GM21529 (cell line): ENCODE data around the gene ZDHHC14.
"Not testable (repeated sequence)": the region's sequence is repeated elsewhere in the genome, so short reads cannot be mapped to it uniquely, and the experiment has no call there.

Source experiments
- ATAC-seq: cut with Tn5 transposase; IDR thresholded peaks from one replicate; pipeline ENCODE4 v1.9.1; 2021; ENCODE audit not compliant: unreplicated experiment

Gene ZDHHC14

DNA sequence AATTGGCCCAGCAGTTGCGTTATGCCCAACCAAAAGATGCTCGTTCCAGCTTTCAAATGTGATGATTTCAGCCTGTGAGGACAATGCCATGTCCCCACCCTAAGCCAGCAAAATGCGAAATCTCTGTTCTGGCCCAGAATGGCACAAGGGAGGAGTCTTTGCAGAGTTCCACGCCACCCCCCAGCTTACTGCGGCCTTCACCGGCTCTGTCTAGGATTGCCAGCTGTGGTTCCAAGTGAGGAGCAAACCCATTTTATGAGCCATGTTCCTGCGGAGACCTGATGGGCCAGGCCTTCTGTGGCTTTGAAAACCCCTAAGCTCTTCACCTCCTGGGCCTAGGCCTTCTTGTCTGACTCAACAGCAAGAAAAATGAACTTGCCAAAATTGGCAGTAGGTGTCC lies 295.3 kb downstream of the ZDHHC14 start:
- ATAC-seq = no peak

DNA sequence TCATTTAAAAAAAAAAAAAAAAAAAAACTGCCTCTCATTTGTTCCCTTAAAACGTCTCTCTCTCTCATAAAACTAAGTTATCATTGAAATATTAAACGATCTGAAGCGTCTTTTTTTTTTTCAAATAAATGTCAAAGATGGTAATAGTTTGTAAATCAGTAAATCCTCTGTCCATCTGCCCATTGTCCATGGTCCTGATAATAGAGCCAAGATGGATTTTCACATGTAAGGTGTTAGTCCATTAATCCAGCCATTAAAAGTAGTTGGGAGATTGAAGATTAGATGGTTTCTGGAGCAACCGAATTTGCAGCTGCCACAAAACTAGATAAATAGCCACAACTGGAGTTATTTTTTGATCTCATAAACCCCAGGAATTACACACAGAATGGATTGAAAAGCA lies 296.2 kb downstream of the ZDHHC14 start:
- no peak for ATAC-seq

DNA sequence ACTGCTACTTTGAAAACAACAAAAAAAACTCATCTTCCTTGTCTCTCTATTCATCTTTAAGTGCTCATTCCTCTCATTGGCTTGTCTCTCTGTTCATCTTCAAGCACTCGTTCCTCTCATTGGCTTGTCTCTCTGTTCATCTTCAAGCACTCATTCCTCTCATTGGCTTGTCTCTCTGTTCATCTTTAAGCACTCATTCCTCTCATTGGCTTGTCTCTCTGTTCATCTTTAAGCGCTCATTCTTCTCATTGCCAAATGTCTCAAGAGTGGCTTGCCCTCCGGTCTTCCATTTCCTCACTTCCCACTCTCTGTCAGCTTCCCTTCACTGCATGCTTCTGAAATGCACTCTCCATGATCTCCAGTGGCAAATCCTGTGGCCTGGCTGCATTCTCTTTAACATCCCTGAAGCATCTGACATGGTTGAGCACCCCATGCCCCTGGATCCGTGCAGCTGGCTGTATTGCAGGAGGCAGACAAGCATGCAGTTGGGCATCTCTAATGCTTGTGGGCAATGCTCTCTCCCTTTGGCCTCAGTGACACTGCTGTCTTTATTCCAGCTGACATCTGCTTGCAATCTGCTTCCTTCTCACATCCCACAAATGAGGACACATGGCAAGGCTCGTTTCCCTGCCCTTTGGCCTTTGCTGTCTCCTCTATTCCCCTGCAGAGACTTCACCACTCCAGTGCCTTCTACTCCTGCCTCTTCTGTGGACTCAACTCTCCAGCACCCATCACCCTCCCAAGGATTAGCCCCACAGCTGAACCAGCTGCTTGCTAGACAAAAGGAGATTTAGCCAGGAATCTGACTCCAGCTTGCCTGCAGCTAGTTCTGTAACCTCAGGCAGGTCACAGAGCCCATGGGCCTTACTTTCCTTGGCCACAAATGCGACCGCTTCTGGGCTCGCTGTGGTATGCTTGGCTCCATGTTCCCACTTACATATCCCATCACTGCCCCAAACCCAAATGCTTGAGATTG lies 298.9 kb downstream of the ZDHHC14 start:
- ATAC-seq = no peak

DNA sequence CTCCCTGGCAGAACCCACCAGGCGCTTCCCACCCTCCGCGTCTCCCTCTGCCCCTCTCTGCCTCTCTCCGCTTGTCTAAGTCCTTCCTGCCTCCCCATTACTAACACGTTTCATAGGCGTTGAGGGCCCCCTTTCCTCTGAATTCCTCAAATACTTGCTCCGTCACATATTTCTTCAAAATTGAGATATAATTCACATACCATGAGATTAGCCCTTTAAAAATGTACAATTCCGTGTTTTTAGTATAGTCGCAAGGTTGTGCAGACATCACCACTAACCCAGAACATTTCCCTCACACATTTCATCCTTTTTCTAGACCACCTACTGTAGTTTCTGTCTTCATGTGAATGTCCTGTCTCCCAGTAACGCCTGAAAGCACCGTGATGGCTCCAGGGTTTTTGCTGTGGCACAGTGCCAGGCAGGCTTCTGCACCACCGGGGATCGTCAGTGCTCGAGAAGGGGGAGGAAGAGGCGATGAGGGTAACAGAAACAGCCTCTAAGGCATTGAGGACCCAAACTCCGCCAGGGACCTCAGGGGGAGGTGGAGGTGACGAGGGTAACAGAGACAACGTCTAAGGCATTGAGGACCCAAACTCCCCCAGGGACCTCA lies 300.2 kb downstream of the ZDHHC14 start:
- no peak for ATAC-seq

DNA sequence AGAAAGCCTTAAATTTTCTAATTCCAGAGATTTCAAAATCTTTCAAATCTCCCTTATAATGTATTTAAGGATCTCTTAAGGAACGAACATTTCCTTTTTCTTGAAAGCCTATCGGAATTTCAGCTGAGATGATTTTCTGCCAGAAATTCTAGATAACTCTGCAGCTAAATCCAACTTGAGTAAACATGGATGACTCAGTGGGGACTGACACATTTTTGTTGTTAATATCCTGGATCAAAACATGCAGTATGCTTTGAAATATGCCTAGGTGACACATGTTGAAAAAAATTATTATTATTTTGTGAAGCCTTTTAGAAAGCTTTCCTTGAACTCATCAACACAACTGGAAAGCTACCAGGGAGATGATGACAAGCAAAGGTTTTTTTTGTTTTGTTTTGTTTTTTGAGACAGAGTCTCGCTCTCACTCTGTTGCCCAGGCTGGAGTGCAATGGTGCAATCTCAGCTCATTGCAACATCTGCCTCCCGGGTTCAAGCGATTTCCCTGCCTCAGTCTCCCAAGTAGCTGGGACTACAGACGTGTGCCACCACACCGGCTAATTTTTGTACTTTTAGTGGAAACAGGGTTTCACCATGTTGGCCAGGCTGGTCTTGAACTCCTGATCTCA lies 302.0 kb downstream of the ZDHHC14 start:
- no peak for ATAC-seq

DNA sequence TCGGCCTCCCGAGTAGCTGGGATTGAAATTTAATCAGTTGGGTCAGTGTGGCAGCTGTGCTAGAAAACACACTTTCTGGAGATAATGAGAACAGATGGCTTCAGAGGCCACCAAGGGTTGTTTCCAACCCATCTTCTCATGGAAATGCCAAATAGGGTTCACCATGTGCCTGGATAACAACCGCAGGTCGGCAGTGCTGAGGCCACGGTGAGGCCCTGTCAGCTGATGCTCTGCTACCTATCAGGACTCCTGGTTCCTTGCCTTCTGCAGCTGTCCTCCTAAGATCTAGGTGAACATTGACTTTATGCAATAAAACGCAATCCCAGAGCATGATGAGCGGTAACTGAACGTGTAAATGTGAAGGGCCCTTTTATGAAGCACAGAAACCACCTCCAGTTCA lies 302.7 kb downstream of the ZDHHC14 start:
- no peak for ATAC-seq

DNA sequence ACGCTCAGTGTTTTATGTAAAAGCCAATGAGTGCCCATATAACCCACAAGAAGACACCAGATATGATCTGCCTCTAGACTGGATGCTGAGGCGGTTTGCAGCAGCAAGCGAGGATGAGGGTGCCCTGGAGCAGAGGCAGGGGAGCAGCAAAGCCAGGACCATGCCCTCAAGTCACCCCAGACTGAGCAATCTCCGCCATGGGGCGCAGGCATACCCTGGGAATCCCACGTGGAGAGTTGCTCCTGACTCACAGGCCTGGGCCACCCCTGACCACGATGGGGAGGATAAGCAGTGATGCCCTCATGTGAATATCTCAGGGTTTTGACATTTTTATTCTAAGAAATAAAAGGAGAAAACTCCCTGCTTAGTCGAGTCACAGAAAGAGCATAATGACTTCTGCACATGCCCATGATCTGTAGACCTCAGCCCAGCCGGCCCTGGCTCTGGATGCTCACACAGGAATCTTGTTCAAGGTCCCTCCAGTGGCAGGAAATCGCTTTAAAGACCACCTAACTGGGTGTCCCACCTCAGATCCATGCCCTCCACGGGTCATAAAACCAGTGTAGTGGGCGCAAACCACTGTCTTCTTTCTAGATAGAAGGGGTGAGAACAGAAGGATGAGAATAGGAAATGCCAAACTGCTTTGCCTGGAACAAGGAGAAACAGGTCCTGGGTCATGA lies 303.8 kb downstream of the ZDHHC14 start:
- no peak for ATAC-seq

DNA sequence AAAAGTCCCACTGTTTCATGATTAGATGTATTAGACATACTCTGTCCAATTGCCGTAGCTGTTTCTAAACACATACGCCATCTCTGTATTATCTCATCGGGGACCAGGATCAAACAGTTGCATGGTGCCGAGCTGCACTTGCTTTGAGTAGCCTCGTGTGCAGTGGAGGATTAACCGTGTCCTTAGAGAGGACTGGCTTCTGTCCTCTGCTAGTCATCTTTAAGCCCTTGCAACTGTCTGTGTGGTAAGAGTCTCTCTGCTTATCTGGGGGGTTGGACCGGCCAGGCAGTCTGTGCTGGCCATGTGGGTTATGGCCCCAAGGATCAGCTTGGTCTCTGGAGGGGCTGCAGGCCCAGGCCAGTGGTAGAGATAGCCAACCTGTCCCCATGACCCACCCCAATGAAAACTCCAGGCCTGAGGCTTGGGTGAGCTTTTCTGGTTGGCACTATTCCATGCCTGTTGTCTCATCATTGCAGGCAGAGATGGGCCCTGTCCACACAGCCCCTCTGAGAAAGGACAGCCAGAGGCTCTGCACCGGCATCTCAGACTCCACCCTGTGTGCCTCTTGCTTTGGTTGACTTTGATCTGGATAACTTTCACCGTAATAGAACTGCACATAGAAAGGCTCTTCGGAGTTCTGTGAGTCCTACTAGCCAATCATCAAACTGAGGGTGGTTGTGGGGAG lies 304.7 kb downstream of the ZDHHC14 start:
- ATAC-seq = no peak

DNA sequence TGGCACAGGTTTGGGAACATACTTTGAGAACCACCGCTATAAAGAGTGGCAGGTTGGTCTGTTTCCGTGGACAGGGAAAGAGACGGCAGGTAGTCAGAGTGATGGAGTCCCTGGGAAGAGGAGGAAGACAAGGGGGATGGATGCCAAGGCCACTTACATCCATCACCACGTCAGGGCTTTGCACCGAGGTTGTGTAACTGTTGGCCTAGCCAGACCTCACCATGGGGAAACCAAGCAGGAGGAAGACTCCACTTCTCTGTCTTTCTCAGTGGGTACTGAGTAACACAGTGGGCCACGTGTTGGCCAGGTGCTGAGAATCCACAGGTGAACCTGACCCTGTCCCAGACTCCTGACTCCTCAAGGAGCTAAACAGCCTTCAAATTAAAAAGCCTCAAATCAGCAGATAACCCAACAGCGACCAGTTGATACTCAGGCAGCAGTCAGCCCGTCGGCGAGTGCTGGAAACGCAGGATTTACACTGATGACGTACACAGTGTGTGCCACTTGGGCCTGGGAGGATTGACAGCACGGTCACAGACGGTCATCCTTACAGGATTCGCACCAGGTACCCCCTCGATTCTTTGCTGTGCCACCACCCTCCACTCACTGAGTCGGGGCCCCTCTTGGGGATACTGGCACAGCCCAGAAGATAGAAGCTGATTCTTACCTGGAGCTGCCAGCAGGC lies 307.4 kb downstream of the ZDHHC14 start:
- ATAC-seq = no peak

DNA sequence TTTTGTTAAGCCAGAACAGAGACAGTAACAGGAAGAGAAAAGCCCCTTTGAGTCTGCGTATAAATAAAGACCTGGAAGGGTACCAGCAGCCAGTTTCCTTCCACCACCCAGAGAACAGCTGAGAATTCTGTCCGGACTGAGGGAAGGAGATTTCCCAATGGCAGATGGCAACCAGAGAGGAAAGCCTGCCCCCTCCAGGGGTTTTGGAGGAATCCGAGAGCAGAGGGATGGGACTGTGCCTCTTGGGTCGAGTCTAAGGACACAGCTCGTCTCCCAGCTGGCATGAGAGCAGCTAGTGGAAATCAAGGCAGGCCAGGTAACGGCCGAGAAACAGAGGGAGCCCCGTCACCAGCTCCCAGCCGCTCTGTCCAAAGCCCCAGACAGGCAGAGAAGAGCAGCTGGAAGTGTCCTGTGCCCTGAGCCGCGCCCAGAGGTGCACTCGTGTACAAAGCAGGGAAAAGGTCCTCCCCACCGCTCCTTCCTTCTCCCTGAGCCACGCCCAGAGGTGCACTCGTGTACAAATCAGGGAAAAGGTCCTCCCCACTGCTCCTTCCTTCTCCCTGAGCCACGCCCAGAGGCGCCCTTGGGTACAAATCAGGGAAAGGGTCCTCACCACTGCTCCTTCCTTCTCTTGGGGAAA lies 308.1 kb downstream of the ZDHHC14 start:
- ATAC-seq = no peak

DNA sequence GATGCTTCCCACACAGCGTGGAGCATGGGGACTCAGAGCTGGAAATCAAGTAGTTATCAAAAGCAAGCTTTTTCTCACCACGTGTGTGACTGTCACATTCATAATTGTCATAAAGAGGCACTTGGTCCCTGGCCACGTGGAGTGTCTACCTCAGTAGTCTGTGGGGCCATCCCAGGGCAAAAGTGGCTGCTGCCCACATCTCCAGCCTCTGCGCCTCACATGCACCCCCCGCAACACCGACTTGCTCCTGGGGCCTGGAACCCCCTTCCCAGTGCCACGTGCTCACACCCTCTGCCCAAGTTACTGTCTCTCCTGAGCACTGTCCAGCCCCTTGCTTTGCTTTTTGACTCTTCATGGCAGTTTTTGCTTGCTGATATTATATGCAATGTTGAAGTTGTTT lies 308.9 kb downstream of the ZDHHC14 start:
- no peak for ATAC-seq

DNA sequence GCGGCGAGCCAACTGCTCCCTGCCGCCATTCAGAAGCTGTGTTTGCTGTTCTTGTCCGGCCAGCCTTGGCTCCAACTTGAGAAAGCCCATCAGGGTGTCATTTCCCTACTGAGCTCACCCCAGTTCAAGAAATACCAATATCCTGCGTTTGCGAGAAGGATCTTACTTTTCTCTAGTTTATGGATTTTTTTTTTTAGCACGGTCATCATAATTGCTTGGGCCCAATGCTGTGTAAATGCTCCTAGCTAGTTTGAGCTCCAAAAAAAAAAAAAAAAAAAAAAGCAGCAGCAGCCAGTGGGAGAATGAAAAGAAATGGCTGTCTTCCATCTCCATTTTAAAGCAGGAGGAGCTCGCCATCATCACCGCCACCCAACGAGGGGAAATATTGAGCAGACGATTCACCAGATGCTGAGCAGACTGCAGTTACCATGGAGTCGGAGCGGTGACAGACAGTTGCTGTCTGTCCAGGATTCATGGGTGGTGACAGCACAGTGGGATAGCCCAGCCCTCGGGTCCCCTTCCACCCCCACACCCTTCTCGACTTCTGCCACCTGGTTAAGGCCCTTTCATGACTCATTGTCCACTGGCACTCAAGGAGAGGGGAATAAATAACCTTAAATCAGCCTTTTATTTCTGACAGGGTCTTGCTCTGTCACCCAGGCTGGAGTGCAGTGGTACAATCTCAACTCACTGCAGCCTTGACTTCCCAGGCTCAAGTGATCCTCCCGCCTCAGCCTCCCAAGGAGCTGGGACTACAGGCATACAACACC lies 309.6 kb downstream of the ZDHHC14 start:
- no peak for ATAC-seq

DNA sequence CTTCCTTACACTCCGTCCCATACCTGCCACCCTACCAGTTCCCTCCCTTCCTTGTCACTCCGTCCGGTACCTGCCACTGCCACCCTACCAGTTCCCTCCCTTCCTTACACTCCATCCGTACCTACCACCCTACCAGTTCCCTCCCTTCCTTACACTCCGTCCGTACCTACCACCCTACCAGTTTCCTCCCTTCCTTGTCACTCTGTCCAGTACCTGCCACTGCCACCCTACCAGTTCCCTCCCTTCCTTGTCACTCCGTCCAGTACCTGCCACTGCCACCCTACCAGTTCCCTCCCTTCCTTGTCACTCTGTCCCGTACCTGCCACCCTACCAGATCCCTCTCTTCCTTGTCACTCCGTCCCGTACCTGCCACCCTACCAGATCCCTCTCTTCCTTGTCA lies 310.6 kb downstream of the ZDHHC14 start:
- not testable (repeated sequence) for ATAC-seq

DNA sequence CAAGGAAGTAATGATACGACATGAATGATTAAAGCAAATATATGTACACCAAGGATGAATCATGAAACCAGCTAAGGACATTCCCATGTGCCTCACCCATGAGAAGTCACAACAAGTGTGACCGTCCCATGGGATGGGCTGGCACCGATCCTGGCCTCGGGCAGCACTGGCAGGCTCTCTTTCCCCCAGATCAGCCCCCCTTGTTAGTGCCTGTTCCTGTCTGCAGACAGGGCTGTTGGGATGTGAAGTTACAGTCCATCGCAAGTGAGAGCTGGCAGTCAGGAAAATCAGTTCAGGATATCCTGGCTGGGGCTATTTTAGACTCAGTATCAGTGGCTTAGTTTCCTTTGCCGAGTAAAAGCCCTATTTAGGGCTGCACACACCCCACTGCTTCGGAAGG lies 312.9 kb downstream of the ZDHHC14 start:
- no peak for ATAC-seq

DNA sequence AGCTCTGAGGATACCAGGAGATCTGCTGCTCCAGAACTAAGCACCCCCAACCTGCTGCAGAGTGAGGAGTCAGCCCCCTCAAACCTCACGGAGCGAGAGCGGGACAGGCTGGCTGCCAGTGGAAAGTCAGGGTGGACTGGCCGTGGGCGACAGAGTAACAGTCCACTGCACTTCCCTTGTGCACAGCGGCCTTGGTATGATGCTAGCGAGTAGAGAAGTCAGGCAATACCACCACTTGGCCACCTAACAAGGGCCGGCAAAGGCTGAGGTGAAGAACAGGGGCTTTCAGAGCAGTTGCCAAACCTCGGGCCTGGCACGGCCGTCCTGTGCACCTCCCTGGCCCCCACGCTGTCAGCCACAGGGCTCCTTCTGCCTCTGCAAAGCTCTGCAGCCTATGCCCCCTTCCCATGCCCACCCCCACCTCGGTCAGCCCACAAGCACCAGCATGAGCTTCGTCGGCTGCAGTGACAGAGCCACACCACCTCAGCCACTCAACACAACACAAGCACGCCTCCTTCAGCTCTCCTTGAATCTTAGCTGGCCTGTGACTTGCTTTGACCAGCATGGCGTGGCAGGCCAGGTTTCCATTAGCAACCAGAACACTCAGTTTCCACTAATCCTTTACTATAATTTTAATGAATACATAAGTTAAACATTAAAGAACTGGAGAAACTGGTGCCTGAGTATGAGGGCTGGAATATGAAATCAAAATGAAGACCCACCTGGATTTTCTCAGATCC lies 314.5 kb downstream of the ZDHHC14 start:
- ATAC-seq = no peak

DNA sequence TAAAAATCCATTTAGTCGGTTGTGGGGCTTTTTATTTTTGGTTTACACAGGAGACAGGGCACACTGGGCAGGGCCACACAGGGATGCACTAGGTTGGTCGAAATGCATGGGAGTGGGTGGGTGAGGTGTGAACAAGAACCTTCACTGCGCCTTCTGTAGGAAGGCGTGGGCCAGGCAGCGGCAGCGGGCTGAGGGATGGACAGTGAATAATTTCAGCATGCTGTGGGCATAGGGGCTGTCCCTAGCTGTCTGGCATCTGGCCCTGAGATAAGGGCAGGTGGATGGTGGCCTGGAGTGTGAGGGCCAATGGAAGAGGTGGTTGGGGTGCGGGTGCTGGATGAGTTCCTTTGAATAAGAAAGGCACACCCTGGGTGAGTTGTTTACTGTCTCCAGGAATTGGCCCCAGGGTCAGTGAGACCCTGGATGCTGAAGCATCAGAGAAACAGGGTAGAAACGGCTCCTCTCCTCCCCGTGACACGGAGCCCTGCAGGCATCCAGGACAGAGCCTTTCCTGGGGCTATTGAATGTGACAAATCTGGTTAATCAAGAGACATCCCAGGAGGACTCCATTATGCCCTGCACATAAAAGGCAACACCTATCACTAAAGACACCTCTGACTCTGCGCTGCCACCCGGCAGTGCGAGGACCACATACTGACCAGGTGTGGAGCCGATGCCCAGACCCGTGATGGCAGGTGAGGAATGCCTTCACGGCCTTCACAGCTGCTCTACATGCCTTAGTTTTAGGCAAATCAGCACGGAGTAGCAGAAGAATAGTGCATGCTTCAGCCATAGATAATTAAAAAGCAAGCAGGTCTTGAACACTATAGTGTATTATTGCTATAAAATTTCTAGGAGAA lies 319.0 kb downstream of the ZDHHC14 start:
- no peak for ATAC-seq

DNA sequence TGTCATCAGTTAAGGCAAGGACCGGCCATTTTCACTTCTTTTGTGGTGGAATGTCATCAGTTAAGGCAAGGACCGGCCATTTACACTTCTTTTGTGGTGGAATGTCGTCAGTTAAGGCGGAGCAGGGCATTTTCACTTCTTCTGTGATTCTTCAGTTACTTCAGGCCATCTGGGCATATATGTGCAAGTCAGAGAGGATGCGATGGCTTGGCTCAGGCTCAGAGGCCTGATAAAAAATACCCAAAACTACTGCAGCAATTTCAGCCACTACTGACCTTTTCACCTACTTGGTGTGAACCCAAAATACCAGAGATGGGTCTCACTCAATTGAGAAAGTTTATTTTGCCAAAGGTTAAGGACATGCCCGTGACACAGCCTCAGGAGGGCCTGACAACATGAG lies 325.4 kb downstream of the ZDHHC14 start:
- not testable (repeated sequence) for ATAC-seq
